Body of pancreas (tissue), 4 donors: ENCODE measurements around the gene FOXD4L3. TPM values are rescaled to one million over a fixed set of nuclear protein-coding genes. Genes with fewer than 3 reads are reported as not detected.
"Not testable (repeated sequence)": the region's sequence is repeated elsewhere in the genome, so short reads cannot be mapped to it uniquely, and the experiment has no call there.

Source experiments
- ATAC-seq: fragments of 150-250 bp; one replicate; pipeline ENCODE4 v1.9.1; 2016
- DNase-seq, 4 donors: peaks; one replicate each; pipeline ENCODE4 v3.0.0-alpha.2; 2019
- H3K27ac ChIP-seq, 4 donors: fragments of 200-600 bp; sonication (generic); 1 replicate in 3 of 4; 2 replicates in 1 of 4; pipeline versions ENCODE4 v1.5.1 to v1.6.1; 2016 to 2019; ENCODE audit warnings: mild to moderate bottlenecking in 1 of 4, mixed read lengths in 1 of 4, moderate library complexity in 1 of 4
- H3K27me3 ChIP-seq, 2 donors: fragments of 200-600 bp; sonication (generic); one replicate each; pipeline ENCODE4 v1.6.0; 2016; ENCODE audit warnings: mild to moderate bottlenecking in 1 of 2
- H3K36me3 ChIP-seq, 2 donors: fragments of 200-600 bp; sonication (generic); replicated peaks in 1 of 2; 2 replicates each; pipeline ENCODE4 v1.5.1; 2016; ENCODE audit warnings: low read depth in 2 of 2; ENCODE audit not compliant: insufficient read depth in 1 of 2
- H3K4me1 ChIP-seq: fragments of 200-600 bp; sonication (generic); one replicate; pipeline ENCODE4 v1.6.0; 2016
- H3K4me3 ChIP-seq, 2 donors: fragments of 200-600 bp; sonication (generic); 1 replicate in 1 of 2; 2 replicates in 1 of 2; pipeline ENCODE4 v1.5.1; 2016 to 2019
- H3K9me3 ChIP-seq, 3 donors: fragments of 200-600 bp; sonication (generic); 1 replicate in 2 of 3; 2 replicates in 1 of 3; pipeline ENCODE4 v1.5.1; 2016
- WGBS, 2 donors: methylation state at CpG; one replicate each; pipeline ENCODE4 v1.1.5; 2017; 5-methylcytosine and 5-hydroxymethylcytosine counted together
- intact Hi-C: fragments of 100-400 bp; cut with DNase I; formaldehyde crosslinking; loops from one replicate; pipeline ENCODE4 v1.15.1; 2023
- total RNA-seq, 2 donors: library from RNA; depleted of rRNA; stranded (reverse); fragments of >200 nt; gene quantifications; one replicate each; pipeline ENCODE4 v1.1.0, GENCODE V29; 2016
- TF ChIP-seq, protein P1 (sequence below), 7 experiments: fragments of 450-650 bp in 4 of 7; fragments of 200-600 bp in 3 of 7; sonication (generic) in 3 of 7; IDR thresholded peaks; one replicate each; pipeline ENCODE4 v1.5.1; 2016 to 2019; ENCODE audit warnings: antibody characterized with exemption in 7 of 7

Gene FOXD4L3
- total RNA-seq, 2 donors from 2014 or later = not detected

DNA sequence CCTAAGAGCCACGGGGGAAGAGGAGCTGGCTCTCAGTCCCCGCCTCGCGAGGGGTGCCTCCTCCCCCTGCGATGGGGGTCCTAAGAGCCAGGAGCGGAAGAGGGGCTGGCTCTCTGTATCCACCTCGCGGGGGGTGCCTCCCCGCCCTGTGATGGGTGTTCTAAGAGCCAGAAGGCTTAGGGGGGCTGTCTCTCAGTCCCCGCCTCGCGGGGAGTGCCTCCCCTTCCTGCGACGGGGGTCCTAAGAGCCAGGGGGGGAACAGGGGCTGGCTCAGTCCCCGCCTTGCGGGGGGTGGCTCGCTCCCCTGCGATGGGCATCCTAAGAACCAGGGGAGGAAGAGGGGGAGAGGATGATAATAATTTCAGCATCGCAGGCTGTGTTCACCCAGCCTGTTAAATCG lies 21.9 kb downstream of the FOXD4L3 start:
- no CpG with 5 or more reads among the region's 20 CpGs for whole genome bisulfite sequencing, 2 donors
- H3K4me3 ChIP-seq, ATAC-seq, intact Hi-C loops, H3K27me3 ChIP-seq, DNase-seq, H3K4me1 ChIP-seq, H3K36me3 ChIP-seq, H3K27ac ChIP-seq, H3K9me3 ChIP-seq: not testable (repeated sequence)

DNA sequence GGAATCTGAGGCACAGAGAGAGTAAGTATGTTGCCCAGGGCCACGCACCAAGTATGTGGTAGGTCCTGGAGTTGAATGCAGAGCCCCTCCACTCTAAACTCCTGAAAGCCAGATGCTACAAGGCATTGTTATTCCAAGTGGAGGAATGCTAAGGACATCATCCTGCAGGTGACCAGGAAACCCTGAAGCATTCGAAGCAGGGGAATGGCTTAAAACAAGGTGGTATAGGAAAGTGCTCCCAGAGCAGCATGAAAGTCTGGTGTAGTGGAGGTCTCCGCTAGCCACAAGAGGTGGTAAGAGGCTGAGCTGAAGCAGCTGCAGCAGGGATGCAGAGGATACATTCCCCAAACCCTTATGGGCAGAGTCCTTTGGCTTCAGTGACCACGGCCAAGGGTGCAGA lies 26.4 kb downstream of the FOXD4L3 start:
- H3K4me3 ChIP-seq, intact Hi-C loops, ATAC-seq, H3K4me1 ChIP-seq, H3K36me3 ChIP-seq, H3K9me3 ChIP-seq, H3K27ac ChIP-seq, DNase-seq, H3K27me3 ChIP-seq: not testable (repeated sequence)
- 62 to 79% methylated on average over 2 of the region's 4 CpGs for WGBS, 2 donors

- H3K4me1 ChIP-seq, ATAC-seq, DNase-seq, H3K27me3 ChIP-seq, H3K36me3 ChIP-seq, H3K27ac ChIP-seq, H3K4me3 ChIP-seq, intact Hi-C loops, H3K9me3 ChIP-seq: not testable (repeated sequence)
- WGBS, 2 donors = 87 to 100% methylated on average over 1 to 6 of the region's 11 CpGs
Measured at GRCh38 chr9:68330531-68331173, 28.0 kb downstream of the FOXD4L3 start.

- H3K4me3 ChIP-seq, H3K36me3 ChIP-seq, intact Hi-C loops, H3K27me3 ChIP-seq, ATAC-seq, H3K4me1 ChIP-seq, H3K9me3 ChIP-seq, DNase-seq, H3K27ac ChIP-seq: not testable (repeated sequence)
- WGBS, 2 donors = 20% methylated on average over 1 of the region's 1 CpG; no CpG with 5 or more reads in 1 of the 2 donors
Measured at GRCh38 chr9:68332122-68332521, 29.5 kb downstream of the FOXD4L3 start.

- intact Hi-C loops, H3K27me3 ChIP-seq, H3K4me1 ChIP-seq, ATAC-seq, H3K27ac ChIP-seq, H3K36me3 ChIP-seq, H3K9me3 ChIP-seq, H3K4me3 ChIP-seq, DNase-seq: not testable (repeated sequence)
- WGBS, 2 donors = 81 to 87% methylated on average over 3 of the region's 3 CpGs
Measured at GRCh38 chr9:68335935-68336334, 33.3 kb downstream of the FOXD4L3 start.

DNA sequence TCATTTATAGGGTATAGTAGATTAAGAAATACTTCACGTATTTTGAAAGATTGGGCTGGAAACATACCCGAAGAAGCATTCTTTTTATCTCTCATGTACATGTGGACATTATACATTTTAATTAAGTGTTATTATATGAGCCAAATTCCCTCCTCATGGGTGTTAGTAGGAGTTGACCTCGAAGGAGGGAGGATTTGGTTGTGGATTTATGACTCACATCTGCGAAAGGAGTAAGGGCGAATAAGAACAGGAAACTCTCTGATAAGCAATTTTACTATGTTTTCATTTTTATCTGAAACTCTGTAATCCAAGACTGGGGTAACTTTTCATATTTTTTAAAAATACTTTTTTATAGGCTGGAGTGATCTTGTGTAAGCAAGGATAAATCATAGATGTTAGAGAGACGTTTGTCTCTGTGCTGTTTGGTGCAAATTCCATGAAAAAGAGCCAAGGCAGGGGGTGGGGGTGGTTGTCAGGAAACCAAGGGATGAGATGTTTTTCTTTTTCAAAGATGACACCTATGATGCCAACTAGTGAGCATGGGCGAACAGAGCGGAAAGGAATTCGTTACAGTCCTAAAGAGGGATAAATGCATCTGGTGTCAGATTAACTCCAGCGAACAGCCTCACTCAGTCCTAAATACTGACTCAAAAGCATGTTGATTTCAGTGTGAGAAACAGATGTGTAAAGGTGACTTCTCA lies 34.1 kb downstream of the FOXD4L3 start:
- H3K27me3 ChIP-seq, intact Hi-C loops, ATAC-seq, H3K9me3 ChIP-seq, H3K4me1 ChIP-seq, H3K4me3 ChIP-seq, H3K27ac ChIP-seq, DNase-seq, H3K36me3 ChIP-seq: not testable (repeated sequence)
- 62 to 69% methylated on average over 4 to 5 of the region's 10 CpGs for WGBS, 2 donors

DNA sequence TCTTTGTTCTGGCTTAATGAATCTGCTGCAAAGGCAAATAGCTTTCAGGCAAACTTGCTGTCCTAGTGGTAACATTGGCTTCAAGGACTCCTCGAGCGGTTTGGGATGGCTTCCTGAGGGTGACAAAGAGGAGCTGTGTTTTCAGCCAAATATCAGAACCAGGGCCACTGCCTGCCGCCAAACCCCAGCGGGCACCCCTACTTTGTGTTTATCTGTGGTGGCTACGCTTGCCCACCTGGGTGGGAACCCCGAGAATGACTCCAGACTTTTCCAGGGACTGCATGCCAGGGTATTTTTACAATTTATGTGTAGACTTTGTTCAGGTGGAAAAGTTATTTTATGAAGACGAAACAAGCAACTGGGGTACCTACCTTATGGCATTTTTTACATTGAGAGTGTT lies 35.3 kb downstream of the FOXD4L3 start:
- intact Hi-C loops, H3K27me3 ChIP-seq, DNase-seq, H3K4me1 ChIP-seq, H3K36me3 ChIP-seq, H3K27ac ChIP-seq, ATAC-seq, H3K9me3 ChIP-seq, H3K4me3 ChIP-seq: not testable (repeated sequence)
- 47 to 75% methylated on average over 5 to 7 of the region's 7 CpGs for whole genome bisulfite sequencing, 2 donors

DNA sequence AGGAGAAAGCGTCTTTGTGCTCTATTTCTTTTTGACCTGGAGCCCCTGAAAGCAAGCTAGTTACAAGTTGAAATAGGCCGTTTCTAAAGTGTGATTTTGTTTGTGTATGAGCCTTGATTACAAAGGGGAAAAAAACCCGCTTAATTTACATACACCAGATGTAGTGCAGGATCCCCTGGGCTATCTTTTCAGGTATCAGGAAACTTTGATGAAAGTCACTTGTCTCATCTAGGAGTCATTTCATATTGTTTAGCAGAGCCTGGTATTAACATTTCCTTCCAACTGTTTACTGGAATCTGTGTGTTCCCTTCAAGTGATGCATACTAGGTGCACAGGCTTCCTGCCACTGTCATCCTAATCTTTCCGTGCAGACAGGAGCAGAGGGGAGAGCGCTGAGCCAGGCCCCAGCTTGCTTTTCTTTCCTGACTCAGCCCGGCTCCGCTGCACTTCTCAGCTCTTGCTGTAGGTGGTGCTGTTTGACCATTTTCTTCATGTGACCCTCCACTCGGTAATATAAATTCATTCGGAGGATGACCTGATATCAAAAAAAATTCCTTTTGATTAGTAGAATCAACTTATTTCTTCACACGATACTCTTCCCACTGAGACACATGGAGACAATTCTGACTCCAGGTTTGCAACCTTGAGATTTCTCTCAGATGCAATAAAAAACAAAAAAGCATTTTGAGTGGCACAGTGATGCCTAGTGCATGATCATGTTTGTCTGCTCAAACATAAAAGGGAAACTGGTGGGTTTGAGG lies 39.8 kb downstream of the FOXD4L3 start:
- intact Hi-C loops = not testable (repeated sequence)
- 11 to 19% methylated on average over 5 of the region's 10 CpGs for WGBS, 2 donors
- peak; percentile 91 for ATAC-seq

DNA sequence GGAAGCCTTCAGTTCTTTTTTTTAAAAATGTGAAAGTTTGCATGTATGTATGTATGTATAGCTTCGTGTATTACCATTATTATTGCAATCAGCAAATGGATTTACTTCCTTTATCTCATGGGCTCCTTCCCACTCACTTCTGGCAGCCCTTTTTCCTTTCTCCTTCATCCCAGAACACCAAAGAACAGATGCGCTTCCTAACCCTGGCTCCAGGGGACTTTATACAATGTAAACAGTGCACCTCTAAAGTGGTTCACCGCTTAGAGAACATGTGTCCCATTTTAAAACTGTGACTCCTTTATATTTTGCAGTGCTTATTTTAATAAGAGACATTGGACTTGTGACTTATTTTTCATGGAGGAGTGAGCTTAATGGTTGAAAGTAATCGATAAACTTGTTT lies 40.6 kb downstream of the FOXD4L3 start:
- H3K27ac ChIP-seq, ATAC-seq, H3K4me1 ChIP-seq, H3K27me3 ChIP-seq, intact Hi-C loops, H3K36me3 ChIP-seq, H3K4me3 ChIP-seq, H3K9me3 ChIP-seq, DNase-seq: not testable (repeated sequence)
- WGBS, 2 donors = 68 to 71% methylated on average over 3 to 4 of the region's 4 CpGs

More for the DNA sequence above, 39.8 kb downstream of the FOXD4L3 start:
- not testable (repeated sequence) for H3K27ac ChIP-seq, H3K27me3 ChIP-seq, DNase-seq, H3K4me1 ChIP-seq, H3K36me3 ChIP-seq, H3K4me3 ChIP-seq, H3K9me3 ChIP-seq
- TF ChIP-seq, protein P1, sequence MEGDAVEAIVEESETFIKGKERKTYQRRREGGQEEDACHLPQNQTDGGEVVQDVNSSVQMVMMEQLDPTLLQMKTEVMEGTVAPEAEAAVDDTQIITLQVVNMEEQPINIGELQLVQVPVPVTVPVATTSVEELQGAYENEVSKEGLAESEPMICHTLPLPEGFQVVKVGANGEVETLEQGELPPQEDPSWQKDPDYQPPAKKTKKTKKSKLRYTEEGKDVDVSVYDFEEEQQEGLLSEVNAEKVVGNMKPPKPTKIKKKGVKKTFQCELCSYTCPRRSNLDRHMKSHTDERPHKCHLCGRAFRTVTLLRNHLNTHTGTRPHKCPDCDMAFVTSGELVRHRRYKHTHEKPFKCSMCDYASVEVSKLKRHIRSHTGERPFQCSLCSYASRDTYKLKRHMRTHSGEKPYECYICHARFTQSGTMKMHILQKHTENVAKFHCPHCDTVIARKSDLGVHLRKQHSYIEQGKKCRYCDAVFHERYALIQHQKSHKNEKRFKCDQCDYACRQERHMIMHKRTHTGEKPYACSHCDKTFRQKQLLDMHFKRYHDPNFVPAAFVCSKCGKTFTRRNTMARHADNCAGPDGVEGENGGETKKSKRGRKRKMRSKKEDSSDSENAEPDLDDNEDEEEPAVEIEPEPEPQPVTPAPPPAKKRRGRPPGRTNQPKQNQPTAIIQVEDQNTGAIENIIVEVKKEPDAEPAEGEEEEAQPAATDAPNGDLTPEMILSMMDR (IDR thresholded peaks at IDR 0.05) = peak in 3 of 7 experiments; percentile 12 to 25 (median 12)

DNA sequence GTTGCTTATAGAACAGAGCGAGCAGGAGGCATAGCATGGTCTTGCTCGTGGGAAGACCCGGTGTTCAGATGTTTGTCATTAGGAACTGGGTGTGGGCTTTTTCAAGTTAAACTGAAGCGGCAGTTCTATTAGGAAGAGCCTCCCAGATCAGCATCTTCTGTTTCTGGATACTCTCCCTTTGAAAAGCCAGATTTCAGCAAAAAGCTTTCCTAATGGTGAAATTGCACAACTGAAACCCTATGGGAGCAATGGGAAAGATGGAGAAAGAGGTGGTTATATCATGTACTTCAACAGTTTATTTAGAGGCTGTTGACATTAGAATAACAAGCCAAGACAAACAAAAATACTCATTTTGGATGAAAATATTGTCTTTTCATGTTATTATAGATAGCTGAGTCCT lies 41.3 kb downstream of the FOXD4L3 start:
- H3K27me3 ChIP-seq, H3K4me3 ChIP-seq, DNase-seq, H3K27ac ChIP-seq, intact Hi-C loops, H3K4me1 ChIP-seq, H3K36me3 ChIP-seq, H3K9me3 ChIP-seq: not testable (repeated sequence)
- WGBS, 2 donors = 46 to 50% methylated on average over 1 to 4 of the region's 4 CpGs
- peak; percentile 33 for ATAC-seq
